LNCaP clone FGC (cell line): ENCODE data around the gene SYT15.
"Not testable (repeated sequence)": the region's sequence is repeated elsewhere in the genome, so short reads cannot be mapped to it uniquely, and the experiment has no call there.

ENCODE experiments used
- DNase-seq: peaks from one replicate; pipeline ENCODE4 v3.0.0-alpha.2; 2011; ENCODE audit warnings: low read depth
- H3K4me3 ChIP-seq: 2 replicates; pipeline ENCODE4 v1.5.1; 2011; ENCODE audit warnings: mild to moderate bottlenecking, low read depth, low read length, control low read depth
- TF ChIP-seq, protein P1 (sequence below): IDR thresholded peaks from 2 replicates; pipeline ENCODE4 v1.5.1; 2012; ENCODE audit warnings: mild to moderate bottlenecking; ENCODE audit not compliant: control insufficient read depth, insufficient read depth; ENCODE audit errors: extremely low read depth

The SYT15 gene

DNA sequence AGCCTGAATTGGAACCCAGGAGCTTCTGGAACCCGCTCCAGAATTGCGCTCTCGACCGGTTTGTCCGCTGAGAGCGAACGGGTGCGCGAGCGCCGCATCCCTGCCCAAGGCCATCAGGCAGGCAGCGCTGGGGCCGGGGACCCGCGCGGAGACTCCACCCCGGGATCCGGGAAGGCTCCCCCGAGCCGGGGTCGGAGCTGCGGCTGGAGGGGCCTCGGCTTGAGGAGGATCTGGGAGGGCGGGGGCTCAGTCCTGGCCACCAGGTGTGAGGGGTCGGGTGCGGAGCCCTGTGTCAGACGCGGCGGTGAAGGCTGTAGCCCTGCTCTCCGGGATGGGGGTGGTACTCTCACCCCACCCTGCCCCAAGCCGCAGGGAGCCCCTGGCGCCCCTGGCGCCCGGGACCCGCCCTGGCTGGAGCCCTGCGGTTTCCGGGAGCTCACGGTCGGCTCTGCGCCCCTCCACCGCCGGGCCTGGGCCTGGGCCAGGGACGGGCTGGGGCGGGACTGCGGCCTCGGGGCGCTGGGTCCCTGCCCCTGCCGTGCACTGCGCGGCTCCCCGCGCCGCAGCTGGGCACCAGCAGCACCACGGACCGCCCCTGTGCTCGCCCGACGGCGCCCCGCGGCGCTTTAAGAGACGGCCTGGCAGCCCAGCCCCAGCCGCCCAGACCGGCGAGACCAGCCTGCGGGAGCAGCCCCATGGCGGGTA lies at the start of gene SYT15:
Gene SYT15, plus strand, starts transcription at position 655 of the 705 bp plus-strand sequence. Its CDS starts 41 bp downstream, at position 696.
- not testable (repeated sequence) for H3K4me3 ChIP-seq, DNase-seq

DNA sequence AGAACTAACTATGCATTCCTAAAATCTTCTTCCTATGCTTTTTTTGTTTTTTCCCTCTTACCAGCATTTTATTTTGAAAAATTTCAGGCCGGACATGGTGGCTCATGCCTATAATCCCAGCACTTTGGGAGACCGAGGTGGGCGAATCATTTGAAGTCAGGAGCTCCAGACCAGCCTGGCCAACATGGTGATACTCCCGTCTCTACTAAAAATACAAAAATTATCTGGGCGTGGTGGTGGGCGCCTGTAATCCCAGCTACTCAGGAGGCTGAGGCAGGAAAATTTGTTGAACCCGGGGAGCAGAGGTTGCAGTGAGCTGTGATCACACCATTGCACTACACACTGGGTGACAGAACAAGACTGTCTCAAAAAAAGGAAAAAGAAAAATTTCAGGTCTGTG lies 49.2 kb upstream of the SYT15 start:
- DNase-seq, H3K4me3 ChIP-seq: not testable (repeated sequence)

DNA sequence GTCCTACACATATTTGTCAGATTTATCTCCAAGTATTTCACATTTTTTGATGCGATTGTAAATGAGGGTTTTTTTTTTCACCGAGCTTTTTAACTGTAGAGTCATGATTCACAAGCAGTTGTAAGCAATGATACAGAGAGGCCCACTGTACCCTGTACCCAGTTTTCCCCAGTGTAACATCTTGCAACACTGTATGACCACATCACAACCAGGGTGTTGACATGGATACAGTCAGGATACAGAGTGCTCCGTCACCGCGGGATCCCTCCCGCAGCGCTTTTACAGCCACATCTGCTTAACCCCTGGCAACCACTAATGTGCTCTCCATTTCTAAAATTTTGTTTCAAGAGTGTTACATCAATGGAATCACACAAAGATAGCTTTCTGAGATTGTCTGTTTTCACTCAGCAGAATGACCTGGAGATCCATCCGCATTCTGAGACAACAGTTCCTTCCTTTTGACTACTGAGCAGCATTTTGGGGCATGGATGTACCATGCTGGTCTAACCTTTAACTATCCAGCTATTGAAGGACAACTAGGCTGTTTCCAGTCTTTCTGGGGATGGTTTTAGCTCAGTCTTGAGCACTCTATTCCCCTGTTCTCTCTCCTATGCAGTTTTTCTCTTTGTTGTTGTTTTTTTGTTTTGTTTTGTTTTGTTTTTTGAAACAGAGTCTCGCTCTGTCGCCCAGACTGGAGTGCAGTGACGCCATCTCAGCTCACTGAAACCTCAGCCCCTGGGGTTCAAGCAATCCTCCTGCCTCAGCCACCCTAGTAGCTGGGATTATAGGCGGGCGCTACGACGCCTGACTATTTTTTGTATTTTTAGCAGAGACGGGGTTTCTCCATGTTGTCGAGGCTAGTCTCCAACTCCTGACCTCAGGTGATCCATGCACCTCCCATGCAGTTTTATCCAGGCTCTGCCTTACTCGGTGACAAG lies 48.4 kb upstream of the SYT15 start:
- DNase-seq, result no peak
- H3K4me3 ChIP-seq, result no peak overlapping the region
- TF ChIP-seq, protein P1, sequence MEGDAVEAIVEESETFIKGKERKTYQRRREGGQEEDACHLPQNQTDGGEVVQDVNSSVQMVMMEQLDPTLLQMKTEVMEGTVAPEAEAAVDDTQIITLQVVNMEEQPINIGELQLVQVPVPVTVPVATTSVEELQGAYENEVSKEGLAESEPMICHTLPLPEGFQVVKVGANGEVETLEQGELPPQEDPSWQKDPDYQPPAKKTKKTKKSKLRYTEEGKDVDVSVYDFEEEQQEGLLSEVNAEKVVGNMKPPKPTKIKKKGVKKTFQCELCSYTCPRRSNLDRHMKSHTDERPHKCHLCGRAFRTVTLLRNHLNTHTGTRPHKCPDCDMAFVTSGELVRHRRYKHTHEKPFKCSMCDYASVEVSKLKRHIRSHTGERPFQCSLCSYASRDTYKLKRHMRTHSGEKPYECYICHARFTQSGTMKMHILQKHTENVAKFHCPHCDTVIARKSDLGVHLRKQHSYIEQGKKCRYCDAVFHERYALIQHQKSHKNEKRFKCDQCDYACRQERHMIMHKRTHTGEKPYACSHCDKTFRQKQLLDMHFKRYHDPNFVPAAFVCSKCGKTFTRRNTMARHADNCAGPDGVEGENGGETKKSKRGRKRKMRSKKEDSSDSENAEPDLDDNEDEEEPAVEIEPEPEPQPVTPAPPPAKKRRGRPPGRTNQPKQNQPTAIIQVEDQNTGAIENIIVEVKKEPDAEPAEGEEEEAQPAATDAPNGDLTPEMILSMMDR, result no peak

DNA sequence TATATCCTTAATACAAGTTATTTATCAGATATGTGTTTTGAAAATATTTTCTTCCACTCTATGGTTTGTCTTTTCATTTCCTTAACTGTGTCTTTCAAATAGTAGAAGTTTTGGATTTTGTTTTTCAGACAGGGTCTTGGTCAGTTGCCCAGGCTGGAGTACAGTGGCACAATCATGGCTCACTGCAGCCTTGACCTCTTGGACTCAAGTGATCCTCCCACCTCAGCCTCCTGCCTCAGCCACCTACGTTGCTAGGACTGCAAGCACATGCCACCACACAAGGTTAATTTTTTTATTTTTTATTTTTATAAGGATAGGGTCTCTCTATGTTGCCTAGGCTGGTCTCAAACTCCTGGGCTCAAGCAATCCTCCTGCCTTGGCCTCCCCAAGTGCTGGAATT lies 46.7 kb upstream of the SYT15 start:
- not testable (repeated sequence) for H3K4me3 ChIP-seq, DNase-seq

DNA sequence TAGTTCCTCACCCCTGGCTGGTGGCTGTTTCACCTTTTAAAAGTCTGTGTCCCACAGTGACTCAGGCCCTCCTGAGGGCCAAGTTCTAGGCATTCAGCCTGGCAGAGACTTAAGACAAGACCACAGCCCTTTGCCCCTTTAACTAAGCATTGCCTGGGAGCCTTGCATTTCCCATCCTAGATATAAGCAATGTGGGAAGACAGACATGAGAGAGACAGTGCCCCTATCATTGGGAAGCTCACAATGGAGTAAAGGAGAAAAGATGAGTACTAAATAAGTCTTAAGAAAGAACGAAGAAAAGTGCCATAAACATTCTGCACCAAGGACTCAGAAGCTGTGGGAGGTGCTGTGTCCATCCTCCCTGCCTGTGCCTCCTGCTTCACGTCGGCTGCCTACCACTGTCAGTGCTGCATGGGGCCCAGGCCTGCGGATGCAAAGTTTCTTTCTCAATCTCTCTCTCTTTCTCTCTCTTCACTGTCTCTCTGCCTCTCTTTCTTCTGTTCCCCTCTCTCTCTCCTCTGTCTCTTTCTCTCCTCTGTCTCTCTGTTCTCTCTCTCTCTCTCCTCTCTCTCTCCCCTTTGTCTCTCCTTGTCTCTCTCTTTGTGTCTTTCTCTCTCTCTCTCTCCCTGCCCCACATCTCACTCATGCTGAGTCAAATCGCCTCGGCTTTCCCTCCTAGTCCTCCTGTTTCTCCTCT lies 44.0 kb upstream of the SYT15 start:
- no peak for DNase-seq
- TF ChIP-seq, protein P1, result no peak
- H3K4me3 ChIP-seq, result no peak overlapping the region

DNA sequence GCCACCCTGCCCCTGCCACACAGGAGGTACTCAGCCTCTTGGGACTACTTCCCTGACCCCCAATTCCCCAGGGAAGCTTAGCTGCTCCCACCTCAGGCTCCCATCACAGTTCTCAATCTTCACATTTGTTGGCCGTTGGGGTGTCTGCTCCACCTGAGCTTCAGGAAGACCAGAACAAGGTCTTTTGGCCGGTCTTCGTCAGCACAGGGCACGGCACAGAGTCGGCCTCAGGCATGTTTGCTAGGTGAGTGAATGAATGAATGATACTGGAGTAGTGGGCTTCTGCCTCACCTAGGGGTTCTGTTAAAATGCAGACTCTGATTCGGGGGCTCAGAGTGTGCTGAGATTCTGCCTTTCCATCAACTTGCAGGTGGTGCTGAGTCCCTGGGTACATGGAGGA lies 42.8 kb upstream of the SYT15 start:
- H3K4me3 ChIP-seq, result no peak overlapping the region
- DNase-seq, result no peak
- TF ChIP-seq, protein P1, result no peak

DNA sequence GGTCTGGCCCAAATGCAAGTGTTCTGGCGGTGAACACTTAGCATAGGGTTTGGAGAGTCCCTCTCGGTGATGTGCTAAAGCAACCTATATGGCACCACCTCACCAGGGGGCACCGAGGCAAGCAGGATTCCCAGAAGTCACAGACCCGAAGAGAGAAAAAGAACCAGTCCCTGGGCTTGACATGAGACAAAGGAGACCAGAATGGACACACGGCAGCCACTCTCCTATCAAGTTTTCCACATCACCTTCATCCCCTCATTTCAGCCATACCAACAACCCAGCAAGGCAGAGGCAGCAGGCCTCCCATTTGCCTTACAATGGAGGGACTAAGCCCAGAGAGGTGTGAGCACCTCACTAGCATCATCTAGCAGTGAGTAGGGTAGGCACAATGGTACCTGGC lies 42.1 kb upstream of the SYT15 start:
- TF ChIP-seq, protein P1, result no peak
- no peak overlapping the region for H3K4me3 ChIP-seq
- no peak for DNase-seq

DNA sequence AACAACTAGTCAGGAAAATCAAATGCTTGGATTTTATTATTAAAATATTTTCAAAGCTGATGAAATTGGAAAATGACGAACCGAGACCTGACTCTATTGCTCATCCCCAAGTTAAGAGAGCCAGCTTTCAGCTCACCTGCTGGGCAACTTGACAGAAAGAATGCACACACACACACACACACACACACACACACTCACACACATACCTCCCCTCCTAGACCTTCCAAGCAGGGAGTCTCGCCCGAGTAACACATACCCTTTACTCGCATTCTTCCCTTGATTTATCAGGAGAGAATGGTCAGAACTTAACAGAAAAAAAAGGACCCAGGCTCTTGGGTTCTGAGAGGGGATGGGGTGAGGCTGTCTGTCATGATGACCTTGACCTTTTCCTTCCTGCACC lies 41.6 kb upstream of the SYT15 start:
- TF ChIP-seq, protein P1, result no peak
- H3K4me3 ChIP-seq, result no peak overlapping the region
- no peak for DNase-seq
